HG03565 (cell line): ENCODE data around the gene TAF11L12.
"Not testable (repeated sequence)": the region's sequence is repeated elsewhere in the genome, so short reads cannot be mapped to it uniquely, and the experiment has no call there.

ENCODE experiments used
- ATAC-seq: cut with Tn5 transposase; IDR thresholded peaks from one replicate; pipeline ENCODE4 v1.9.1; 2021; ENCODE audit warnings: mild to moderate bottlenecking, moderate library complexity; ENCODE audit not compliant: unreplicated experiment

The TAF11L12 gene

GRCh38 chr5:17610092-17610491, at the start of gene TAF11L12:
Gene TAF11L12 (plus strand): TSS chr5:17610392.
- not testable (repeated sequence) for ATAC-seq

DNA sequence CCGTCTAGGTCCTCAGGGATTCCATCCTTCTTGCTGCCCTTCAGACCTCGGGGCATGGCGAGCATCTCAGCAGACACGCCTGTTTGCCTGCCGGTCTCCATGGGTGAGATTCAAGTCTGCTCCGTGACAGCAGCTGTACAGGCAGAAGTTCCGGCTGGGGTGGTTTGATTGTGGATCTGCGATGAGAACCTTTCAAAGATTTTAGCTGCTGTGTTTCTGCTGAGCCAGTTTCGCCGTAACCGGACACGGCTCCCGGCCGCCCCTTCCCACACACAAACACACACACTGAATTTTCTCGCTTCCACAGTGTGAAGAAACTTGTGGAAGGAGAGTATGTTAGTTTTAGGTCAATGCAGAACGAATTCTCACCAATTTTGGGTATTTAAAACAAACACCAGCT, 24.5 kb upstream of the TAF11L12 start, which contains the start of gene TAF11L7:
Gene TAF11L7 (minus strand): TSS at position 101 of the 400 bp plus-strand sequence.
- not testable (repeated sequence) for ATAC-seq

- ATAC-seq, result not testable (repeated sequence)
These were observed 19.3 kb upstream of the TAF11L12 start, which contains the start of gene TAF11L8 for GRCh38 chr5:17590860-17591259. Gene TAF11L8 (minus strand): TSS chr5:17590960.

- not testable (repeated sequence) for ATAC-seq
These were observed 15.9 kb upstream of the TAF11L12 start, which contains the start of gene TAF11L9 for GRCh38 chr5:17594255-17594654. Gene TAF11L9 (minus strand): TSS chr5:17594394.

- ATAC-seq, result not testable (repeated sequence)
These were observed 12.5 kb upstream of the TAF11L12 start, which contains the start of gene TAF11L10 for GRCh38 chr5:17597728-17598127. Gene TAF11L10 (minus strand): TSS chr5:17597828.

- not testable (repeated sequence) for ATAC-seq
These were observed 6.3 kb upstream of the TAF11L12 start, which contains the start of gene TAF11L11 for GRCh38 chr5:17603880-17604279. Gene TAF11L11 (plus strand): TSS chr5:17604183.

GRCh38 chr5:17604951-17605350, 5.2 kb upstream of the TAF11L12 start:
- ATAC-seq, result no peak

GRCh38 chr5:17607461-17607860, 2.7 kb upstream of the TAF11L12 start:
- ATAC-seq, result not testable (repeated sequence)

DNA sequence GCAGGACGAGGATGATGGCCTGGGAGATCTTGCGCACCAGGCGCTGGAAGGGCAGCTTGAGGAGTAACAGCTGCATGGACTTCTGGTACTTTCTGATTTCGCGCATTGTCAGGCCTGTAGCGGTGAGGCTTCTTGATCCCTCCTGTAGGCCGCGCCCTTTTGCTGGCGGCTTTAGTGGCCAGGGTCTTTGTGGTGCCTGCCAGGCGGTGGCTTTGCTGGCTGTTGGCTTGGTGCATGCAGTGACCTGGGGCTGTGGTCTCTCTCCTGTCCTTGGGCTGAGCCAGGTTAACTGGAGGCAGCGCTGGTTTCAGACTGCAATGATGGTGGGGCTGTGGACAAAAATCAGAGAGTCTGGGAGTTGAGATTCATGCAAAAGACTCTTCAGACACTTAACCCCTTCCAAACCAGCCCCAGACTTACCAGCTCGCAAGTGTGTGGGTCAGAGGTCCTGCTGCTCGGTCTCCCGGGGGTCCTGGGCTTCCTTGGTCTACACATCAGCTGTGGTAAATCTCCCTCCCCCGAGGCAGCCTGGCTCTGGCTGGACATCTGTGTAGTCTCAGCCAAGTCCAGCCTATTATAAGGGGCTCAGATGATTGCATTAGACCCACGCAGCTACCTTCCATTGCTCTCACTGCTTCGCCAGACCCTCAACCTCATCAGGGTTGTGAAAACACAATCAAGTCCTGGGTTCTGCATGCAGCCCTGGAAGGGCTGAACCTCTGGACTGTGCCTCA, 4.8 kb downstream of the TAF11L12 start:
- no peak for ATAC-seq

DNA sequence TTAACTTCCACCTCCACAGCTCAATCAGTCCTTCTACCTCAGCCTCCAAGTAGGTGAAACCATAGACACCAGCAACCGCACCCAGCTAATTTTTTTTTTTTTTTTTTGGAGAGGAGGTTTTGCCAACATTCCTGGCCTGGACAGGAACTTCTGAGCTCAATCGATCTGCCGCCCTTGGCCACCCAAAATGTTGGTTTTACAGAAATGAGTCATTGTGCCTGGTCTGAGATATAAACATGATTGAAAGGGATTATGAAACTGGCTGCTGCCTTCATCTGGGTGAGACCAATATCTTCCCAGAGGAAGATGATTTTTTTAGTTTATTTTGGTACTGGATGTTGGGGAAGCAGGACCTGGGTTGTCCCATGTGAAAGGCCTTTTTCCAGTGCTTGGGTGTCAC, 9.2 kb downstream of the TAF11L12 start:
- no peak for ATAC-seq

DNA sequence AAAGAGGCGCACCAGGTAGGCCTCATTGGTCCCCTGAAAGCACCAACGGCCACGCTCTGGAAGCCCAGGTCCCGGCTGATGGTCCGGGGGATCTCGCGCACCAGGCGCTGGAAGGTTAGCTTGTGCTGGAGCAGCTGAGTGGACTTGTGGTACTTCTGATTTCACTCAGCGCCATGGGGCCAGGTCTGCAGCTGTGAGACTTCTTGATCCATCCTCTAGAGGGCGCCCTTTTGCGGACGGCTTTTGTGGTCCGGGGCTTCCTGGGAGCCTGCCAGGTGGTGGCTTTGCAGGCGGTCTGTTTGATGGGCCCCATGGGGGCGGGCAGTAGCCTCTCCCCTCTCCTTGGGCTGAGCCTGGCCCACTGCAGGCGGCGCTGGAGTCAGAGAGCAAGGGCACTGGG, 10.4 kb downstream of the TAF11L12 start:
- no peak for ATAC-seq

DNA sequence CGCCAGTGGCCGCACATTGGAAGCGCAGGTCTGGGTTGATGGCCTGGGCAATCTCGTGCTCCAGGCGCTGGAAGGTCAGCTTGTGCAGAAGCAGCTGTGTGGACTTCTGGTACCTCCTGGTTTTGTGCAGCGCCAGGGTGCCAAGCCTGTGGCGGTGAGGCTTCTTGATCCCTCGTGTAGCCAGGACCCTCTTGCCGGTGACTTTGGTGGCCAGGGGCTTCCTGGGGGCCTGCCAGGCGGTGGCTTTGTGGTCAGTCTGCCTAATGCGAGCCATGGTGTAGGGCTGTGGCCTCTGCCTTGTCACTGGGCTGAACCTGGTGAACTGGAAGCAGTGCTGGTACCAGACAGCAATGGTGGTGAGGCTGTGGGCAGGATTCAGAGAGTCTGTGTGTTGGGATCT, 15.5 kb downstream of the TAF11L12 start:
- no peak for ATAC-seq

DNA sequence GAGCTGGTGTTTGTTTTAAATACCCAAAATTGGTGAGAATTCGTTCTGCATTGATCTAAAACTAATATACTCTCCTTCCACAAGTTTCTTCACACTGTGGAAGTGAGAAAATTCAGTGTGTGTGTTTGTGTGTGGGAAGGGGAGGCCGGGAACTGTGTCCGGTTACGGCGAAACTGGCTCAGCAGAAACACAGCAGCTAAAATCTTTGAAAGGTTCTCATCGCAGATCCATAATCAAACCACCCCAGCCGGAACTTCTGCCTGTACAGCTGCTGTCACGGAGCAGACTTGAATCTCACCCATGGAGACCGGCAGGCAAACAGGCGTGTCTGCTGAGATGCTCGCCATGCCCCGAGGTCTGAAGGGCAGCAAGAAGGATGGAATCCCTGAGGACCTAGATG, 21.6 kb downstream of the TAF11L12 start, which contains the start of gene TAF11L13:
Gene TAF11L13 (plus strand): TSS at position 301 of the 400 bp plus-strand sequence.
- not testable (repeated sequence) for ATAC-seq

- ATAC-seq, result no peak
These were observed 24.0 kb downstream of the TAF11L12 start, which contains the start of gene TAF11L14 for GRCh38 chr5:17634160-17634559. Gene TAF11L14 (plus strand): TSS chr5:17634460.

- ATAC-seq, result not testable (repeated sequence)
These were observed 39.0 kb downstream of the TAF11L12 start for GRCh38 chr5:17649232-17649631.

DNA sequence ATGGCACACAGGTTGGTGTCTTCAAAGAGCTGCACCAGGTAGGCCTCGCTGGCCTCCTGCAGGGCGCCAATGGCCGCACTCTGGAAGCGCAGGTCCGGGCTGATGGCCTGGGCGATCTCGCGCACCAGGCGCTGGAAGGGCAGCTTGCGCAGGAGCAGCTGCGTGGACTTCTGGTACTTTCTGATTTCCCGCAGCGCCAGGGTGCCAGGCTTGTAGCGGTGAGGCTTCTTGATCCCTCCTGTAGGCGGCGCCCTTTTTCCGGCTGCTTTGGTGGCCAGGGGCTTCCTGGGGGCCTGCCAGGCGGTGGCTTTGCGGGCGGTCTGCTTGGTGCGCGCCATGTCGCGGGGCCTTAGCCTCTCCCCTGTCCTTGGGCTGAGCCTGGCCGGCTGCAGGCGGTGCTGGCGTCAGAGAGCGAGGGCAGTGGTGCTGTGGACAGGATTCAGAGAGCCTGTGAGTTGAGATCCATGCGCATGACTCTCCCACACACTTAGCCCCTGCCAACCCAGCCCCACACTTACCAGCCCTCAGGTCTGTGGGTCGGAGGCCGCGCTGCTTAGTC, 45.1 kb downstream of the TAF11L12 start:
- not testable (repeated sequence) for ATAC-seq

DNA sequence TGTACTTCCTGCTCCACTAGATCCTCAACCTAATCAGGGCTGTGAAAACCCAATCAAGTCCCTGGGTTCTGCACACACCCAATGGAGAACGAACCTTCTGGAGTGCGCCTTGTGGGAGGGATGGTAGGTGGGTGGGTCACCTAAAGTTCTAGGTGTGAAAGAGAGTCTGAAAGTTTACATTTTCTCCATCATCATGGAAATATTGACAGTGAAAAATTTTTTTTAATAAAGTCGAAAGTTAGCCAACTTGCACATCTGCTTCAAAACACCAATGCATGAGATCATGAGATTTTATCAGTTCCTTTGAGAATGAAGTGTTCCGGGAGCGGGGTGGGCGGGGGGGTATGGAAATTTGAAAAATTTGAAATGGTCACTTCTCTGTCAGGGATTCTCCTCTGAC, 45.7 kb downstream of the TAF11L12 start:
- ATAC-seq, result no peak
